K562 (cell line): ENCODE results near the gene MYH9. TPM values are rescaled to one million over a fixed set of nuclear protein-coding genes. Genes with fewer than 3 reads are reported as not detected.

ENCODE experiments used
- CHAMP1 ChIP-seq: fragments of 450-650 bp; IDR thresholded peaks from 2 replicates; pipeline ENCODE4 v1.6.1; 2016; ENCODE audit warnings: mild to moderate bottlenecking
- CLOCK ChIP-seq: fragments of 250-450 bp; sonication (Bioruptor Pico); IDR thresholded peaks from 2 replicates; pipeline ENCODE4 v1.4.0; 2020; ENCODE audit warnings: mild to moderate bottlenecking, moderate library complexity, borderline replicate concordance
- E2F5 ChIP-seq: sonication (generic); formaldehyde crosslinking; IDR thresholded peaks from 2 replicates; pipeline ENCODE4 v1.8.0; 2022; ENCODE audit warnings: mild to moderate bottlenecking, missing genetic modification reagents
- ELK1 ChIP-seq: sonication (generic); formaldehyde crosslinking; IDR thresholded peaks from 2 replicates; pipeline ENCODE4 v1.8.1; 2022; ENCODE audit warnings: missing genetic modification reagents
- HOXB6 ChIP-seq: fragments of 250-450 bp; sonication (Bioruptor Pico); IDR thresholded peaks from 2 replicates; pipeline ENCODE4 v1.5.1; 2022; ENCODE audit warnings: mild to moderate bottlenecking, borderline replicate concordance
- MITF ChIP-seq: IDR thresholded peaks from 2 replicates; pipeline ENCODE4 v1.6.1; 2014; ENCODE audit warnings: antibody characterized with exemption
- NCOA2 ChIP-seq, 2 experiments: fragments of 450-650 bp; IDR thresholded peaks; 2 replicates each; pipeline ENCODE4 v1.6.1; 2018; ENCODE audit warnings: mild to moderate bottlenecking in 2 of 2, moderate library complexity in 1 of 2; ENCODE audit not compliant: partially characterized antibody in 2 of 2
- RBM34 ChIP-seq: fragments of 200-400 bp; formaldehyde crosslinking; IDR thresholded peaks from 2 replicates; pipeline ENCODE4 v1.6.1; 2018; ENCODE audit warnings: low read length, borderline replicate concordance; ENCODE audit not compliant: insufficient read depth
- SMARCA4 ChIP-seq: fragments of 450-650 bp; IDR thresholded peaks from 2 replicates; pipeline ENCODE4 v1.6.1; 2016
- SMC3 ChIP-seq: conservative IDR thresholded peaks from 2 replicates; pipeline ENCODE4 v1.6.1; 2011; ENCODE audit warnings: low read depth, low read length, improper control_type of control experiment; ENCODE audit not compliant: insufficient read depth
- THAP12 ChIP-seq: fragments of 250-450 bp; sonication (Bioruptor Pico); IDR thresholded peaks from 2 replicates; pipeline ENCODE4 v1.9.0; 2021; ENCODE audit warnings: mild to moderate bottlenecking, inconsistent platforms
- ZNF655 ChIP-seq: fragments of 250-450 bp; sonication (Bioruptor Pico); IDR thresholded peaks from 2 replicates; pipeline ENCODE4 v1.5.0; 2021
- ZNF79 ChIP-seq: fragments of 250-450 bp; sonication (Bioruptor Pico); IDR thresholded peaks from 2 replicates; pipeline ENCODE4 v1.4.0; 2020; ENCODE audit warnings: low read depth, mild to moderate bottlenecking, moderate library complexity
- polyA plus RNA-seq, 8 experiments: library from polyadenylated mRNA; depleted of rRNA in 4 of 8; stranded (reverse) in 5 of 8; unstranded in 3 of 8; fragments of >200 nt; fragmentation: Nextera tagmentation in 2 of 8; fragmentation: Illumina TruSeq in 1 of 8; extraction: Ambion mirVana in 2 of 8; extraction: Trizol in 1 of 8; gene quantifications; 2 replicates each; pipeline versions ENCODE4 v1.2.1 to v1.2.3, GENCODE V29; 2011 to 2014; ENCODE audit warnings: inconsistent platforms in 1 of 8, missing spikeins in 1 of 8
- total RNA-seq, 7 experiments: library from RNA; depleted of rRNA in 6 of 7; stranded (reverse); fragments of >200 nt in 6 of 7; fragmentation: Illumina TruSeq in 2 of 7; extraction: Trizol in 2 of 7; gene quantifications; 2 replicates each; pipeline versions ENCODE4 v1.2.1 to v1.2.3, GENCODE V29; 2011 to 2021; ENCODE audit warnings: low replicate concordance in 1 of 7

Gene MYH9
- total and polyA plus RNA-seq, 9 of the 15 experiments (the other 6 are each of a cell fraction or from before 2014, with no cell fraction given), result 0.71 to 111 (median 24.6) TPM

- TF ChIP-seq CLOCK (CRISPR knock-in tag), result no peak
- no peak for TF ChIP-seq NCOA2 (IDR thresholded peaks at IDR 0.05; ENCODE audit: partially characterized antibody in 2 of 2)
- no peak for TF ChIP-seq ZNF655 (CRISPR knock-in tag)
- peak; percentile 82 for TF ChIP-seq SMARCA4
- no peak for TF ChIP-seq RBM34
- TF ChIP-seq E2F5 (CRISPR knock-in tag), result no peak
- TF ChIP-seq HOXB6, result no peak
- TF ChIP-seq CHAMP1, result no peak
- TF ChIP-seq THAP12 (CRISPR knock-in tag), result no peak
- TF ChIP-seq ZNF79 (CRISPR knock-in tag), result no peak
- TF ChIP-seq ELK1 (CRISPR knock-in tag), result no peak
- no peak for TF ChIP-seq SMC3
- TF ChIP-seq MITF, result no peak
These were observed 17.6 kb downstream of the MYH9 start (continued) for GRCh38 chr22:36369922-36370791.
